ENCODE measurements around the gene SMIM10.
"Not testable (repeated sequence)": the region's sequence is repeated elsewhere in the genome, so short reads cannot be mapped to it uniquely, and the experiment has no call there.

Gene SMIM10

DNA sequence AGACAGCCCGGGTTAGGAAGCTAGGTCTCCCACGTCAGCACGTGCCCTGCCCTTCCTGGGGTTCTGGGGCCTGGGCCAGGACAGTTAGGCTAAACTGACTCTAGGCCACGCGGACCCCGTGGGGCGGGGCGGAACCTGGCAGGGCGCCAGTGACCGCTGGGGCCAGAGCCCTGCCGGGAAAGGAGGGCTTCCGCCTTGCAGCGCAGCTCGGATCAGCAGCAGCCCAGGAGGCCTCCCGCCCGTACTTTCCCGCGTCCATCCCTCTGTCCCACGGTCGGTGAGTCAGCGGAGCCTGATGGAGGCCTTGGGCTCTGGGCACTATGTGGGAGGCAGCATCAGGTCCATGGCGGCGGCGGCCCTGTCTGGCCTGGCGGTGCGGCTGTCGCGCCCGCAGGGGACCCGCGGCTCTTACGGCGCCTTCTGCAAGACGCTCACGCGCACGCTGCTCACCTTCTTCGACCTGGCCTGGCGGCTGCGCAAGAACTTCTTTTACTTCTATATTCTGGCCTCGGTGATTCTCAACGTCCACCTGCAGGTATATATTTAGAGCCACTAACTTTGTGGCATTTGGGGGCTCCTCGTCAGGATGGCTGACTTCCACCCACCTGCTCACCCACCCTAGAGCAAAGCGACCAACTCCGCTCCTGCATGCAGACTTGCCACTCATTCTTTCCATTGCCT lies at the start of gene SMIM10:
Gene SMIM10 (plus strand): TSS at position 191 of the 681 bp plus-strand sequence. CDS start 105 bp downstream, at position 296.
- no peak for DNase-seq

- not testable (repeated sequence) for DNase-seq
These were observed 44.4 kb upstream of the SMIM10 start for GRCh38 chrX:134946364-134946763.

DNA sequence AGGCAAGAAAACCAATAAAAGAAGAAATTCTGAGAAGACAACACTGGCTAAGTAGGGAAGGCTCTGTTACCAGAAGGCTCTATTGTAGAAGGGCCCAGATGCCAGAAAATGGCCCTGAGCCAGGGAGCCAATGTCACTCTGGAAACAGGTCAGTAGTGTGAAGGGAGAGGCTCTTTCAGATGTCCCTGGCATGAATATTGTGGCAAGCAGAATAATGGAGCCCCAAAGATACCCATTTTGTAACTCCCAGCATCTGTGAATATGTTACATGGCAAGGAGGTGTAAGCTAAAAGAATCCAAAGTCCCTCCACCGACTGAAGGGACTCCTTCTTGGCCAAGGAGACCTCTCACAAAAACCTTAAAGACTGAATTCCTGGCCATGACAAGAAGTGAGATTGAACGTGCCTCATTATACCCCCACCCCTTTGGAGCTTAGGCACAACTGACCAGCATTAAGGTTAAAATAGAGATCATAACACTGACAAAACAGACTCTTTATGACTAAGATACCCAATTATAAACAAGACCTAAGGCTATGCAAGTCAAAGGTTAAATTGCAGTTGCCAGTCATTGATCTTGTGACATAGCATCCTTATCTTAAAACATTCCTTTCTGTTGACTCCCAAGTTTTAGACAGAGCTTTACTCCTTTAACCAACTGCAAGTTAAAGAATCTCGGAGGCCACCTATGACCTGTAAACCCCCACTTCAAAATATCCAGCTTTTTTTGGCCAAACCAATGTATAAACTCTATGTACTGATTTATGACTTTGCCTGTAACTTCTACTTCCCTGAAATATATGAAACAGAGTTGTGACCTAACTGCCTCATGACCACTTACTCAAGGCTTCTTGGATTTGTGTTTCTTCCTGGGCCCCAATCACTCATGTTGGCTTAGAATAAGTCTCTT lies 42.2 kb upstream of the SMIM10 start:
- DNase-seq = no peak

GRCh38 chrX:134949271-134949670 lies 41.5 kb upstream of the SMIM10 start:
- no peak for DNase-seq

- DNase-seq = no peak
These were observed 33.0 kb upstream of the SMIM10 start for GRCh38 chrX:134957836-134958235.

DNA sequence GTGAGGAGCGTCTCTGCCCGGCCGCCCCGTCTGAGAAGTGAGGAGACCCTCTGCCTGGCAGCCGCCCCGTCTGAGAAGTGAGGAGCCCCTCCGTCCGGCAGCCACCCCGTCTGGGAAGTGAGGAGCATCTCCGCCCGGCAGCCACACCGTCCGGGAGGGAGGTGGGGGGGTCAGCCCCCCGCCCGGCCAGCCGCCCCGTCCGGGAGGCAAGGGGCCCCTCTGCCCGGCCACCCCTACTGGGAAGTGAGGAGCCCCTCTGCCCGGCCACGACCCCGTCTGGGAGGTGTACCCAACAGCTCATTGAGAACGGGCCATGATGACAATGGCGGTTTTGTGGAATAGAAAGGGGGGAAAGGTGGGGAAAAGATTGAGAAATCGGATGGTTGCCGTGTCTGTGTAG lies 30.4 kb upstream of the SMIM10 start:
- not testable (repeated sequence) for DNase-seq

DNA sequence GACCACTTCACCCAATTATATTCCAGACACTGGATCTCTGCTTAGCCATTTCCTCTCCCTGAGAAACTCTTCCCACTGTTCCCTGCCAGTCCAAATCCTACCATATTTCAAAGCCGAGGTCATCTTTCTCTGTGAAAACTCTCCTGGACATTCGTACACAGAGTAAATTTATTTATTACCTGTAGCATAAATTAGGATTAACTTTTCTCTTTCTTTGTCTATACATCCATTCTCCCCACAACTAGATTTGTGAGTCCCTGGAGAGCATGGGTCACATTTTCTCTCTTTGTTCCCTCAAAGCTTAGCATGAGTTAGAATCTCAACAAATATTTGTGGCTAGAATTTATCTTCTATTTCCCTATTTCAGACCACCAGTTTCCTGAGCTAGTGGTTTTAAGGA lies 27.8 kb upstream of the SMIM10 start:
- no peak for DNase-seq

DNA sequence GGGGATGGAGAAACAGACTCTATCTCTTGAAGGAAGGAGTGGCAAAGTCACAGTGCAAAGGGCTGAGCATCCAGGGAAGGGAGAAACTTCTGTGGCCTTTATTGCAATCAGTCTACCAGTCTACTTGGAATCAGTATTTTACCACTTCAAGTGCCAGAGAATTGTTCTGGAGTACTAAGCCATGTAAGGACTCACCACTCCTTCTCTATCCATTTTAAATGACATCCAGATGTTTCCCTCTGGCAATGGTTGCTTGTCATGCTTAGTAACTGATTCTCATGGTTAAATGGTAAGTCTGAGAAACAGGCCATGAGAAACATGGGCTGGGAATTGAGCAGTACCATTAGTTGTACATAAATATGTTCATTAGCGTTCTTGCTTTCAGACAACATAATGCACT lies 21.1 kb upstream of the SMIM10 start:
- no peak for DNase-seq

GRCh38 chrX:134971926-134972325 lies 18.9 kb upstream of the SMIM10 start:
- no peak for DNase-seq

DNA sequence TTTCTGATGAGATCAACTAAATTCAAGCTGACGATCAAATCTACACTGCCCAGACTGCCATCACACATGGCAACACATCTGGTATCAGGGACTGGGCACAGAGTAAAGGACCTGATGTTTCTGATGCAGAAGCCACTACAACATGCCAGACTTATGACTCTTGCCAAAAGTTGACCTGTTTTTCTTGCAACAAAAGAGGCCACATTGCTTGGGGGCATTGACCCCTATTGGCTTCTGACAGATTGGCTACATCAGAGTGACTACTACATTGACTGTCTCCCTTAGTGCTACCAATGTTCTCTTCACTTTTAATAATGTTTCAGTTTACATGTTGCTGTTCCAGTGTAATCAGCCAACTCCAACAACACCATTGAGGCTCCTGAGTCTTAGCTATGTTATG lies 15.3 kb upstream of the SMIM10 start:
- DNase-seq = no peak

GRCh38 chrX:134981910-134982309 lies 8.9 kb upstream of the SMIM10 start:
- no peak for DNase-seq

DNA sequence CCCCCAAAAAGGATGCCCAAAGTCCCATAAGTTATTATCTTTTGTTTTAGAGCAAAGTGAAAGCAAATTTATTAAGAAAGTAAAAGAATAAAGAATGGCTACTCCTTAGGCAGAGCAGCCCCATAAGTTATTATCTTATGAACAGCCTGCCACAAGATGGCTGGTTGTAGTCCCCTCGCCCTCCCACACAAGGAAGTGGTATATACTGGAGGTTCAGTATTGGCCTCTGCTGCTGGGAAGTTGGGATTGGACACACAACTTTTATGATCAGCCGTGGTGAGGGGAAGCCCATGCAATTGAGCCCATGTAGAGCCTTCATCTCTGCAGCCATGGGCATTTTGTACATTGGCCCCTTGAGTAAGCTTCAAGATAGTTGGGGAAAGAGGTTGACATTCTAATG lies 8.0 kb upstream of the SMIM10 start:
- DNase-seq = no peak

DNA sequence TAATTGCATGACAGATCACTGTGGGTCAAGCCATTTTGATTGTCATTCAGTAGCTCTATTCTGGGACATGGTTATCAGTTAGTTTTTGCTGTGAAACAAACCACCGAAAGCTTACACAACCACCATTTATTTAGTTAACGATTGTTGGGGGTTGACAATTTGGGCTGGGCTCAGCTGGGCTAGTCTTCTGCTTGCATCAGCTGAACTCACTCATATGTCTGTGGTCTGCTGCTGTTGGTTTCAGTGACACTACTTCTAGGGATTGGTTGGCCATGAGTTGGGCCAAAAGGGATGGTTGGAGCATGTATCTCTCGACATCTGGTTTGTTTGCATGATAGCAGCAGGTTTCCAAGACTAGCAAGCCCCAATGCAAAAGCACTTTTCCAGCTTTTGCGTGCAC lies 5.3 kb upstream of the SMIM10 start:
- no peak for DNase-seq

GRCh38 chrX:134990475-134990800 lies 353 bp upstream of the SMIM10 start:
- DNase-seq = no peak

DNA sequence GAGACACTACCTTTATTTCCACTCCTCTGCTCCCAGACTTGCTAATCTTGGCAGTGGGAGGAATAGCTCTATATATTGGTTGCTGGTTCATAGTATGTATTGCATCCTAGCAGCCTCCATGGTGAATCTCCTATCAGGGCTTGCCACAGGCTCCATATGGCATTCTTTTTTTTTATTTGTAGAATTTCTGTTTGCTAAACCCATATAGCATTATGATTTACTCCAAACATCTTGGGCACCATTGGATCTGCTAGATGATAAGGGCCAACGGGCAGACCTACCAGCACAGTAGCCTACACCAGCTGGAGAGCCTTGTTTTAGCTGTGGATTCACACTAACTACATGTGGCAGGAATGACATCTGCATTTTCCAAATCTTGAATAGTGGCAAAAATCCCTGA lies 6.9 kb downstream of the SMIM10 start:
- no peak for DNase-seq

DNA sequence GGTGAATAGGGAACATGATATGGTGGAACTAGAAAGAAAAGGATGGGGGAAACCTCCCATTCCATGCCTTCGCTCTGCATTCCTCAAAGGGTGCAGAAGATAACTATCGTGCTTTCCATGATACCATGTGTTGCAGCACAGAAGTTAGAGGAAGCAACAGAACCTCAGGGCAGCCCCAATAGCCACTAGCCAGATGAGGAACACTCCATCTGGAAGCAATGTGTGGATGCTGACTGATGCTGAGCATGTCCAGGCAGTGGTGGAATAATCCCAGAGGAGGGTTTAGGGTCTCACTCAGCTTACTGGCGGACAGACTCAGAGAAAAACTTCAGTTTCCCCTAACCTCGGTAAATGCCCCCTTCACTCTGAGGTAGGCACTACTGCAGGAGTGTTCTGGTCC lies 7.5 kb downstream of the SMIM10 start:
- DNase-seq = no peak

GRCh38 chrX:134999469-134999868 lies 8.7 kb downstream of the SMIM10 start:
- no peak for DNase-seq

DNA sequence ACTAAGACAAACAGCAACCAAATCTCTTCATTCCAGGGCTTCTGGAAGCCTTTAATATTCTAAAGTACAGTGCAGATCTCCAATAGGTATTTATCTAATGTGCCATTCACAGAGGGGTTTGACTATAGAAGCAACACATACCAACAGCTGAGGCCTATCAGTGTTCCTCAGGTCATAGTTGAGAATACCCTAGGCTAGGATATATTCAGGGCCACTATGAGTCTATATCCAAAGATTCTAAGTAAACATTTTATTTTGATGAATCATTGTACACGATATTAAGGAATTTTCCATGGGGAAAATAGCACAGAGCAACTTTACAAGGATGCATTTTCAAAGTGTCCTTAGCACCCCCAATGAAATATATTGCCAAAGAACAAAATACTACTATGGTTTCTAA lies 9.7 kb downstream of the SMIM10 start:
- no peak for DNase-seq

DNA sequence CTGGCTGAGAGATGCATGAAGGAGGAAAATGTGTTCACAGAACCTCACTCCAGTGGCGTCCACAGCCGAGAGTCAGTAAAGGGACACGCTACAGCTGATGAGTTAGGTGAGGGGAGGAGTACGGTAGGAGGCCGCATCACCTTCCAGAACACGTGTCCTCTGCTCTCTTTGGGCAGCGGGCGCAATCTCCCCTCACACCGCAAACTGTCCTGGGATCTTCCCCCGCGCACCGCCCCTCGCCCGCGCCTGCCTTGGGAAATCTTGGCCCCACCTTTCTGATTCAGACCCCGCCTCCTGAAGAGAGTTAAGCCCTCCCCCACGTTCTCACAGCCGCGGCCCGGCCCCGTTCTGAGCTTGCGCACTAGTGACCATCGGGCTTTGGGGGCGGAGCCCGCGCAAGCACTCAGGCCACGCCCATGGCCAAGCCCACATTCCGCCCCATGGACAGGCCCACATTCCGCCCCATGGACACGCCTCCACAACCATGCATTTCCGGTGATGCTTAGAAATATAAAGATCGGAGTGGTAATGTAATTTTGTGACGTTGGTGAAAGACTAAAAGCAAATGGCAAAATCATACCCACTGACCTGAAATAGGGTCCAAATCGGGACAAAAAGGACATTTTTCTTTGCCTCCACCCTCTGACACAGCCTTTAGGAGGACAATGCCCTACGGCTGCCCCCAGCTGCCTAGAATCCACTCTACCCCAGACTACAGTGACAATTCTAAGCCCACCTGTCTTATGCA lies 13.3 kb downstream of the SMIM10 start:
- DNase-seq = peak; percentile 19 to 68

DNA sequence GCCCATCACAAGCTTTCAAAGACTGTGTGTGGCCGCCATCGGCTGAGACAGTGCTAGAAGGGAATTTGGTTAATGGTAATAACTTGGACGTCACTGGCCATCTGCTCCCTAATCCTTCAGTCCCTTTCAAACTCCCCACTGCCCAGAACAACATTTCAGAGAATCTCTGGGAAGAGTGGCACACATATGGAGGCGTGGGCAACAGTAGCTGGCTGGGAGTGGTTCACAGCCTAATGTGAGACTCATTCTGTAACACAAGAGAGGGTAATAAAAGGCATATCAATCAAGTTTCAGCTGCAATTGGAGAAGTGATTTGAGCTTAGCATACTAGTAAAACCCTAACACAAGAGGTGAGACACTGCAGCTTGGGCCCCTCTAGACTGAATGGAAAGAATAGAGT lies 15.4 kb downstream of the SMIM10 start:
- no peak for DNase-seq

DNA sequence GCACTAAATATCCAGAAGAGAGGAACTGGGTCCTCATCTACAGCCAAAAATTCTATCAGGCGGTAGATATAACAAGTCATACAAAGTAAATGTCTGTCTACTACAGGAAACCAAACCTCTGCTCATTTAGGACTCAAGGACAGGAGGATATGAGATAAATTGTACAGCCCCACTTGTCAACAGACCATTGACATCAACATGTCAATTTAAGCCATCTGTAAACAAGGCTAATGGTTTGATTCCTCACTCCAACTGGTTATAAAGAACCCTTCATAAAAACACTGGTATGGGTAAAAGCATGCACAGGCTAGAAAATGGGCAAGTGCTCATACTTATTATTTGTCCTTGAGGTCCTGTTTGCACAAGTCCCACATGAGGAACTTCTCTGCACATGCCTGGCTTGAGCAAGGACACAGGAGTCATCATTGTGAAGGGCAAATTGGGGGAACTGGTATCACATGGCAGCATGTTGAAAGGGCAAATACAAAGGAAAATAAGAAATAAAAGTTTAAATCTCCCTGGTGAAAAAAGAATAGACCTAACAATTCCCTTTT lies 18.3 kb downstream of the SMIM10 start:
- DNase-seq = peak in 1 of 2 experiments; percentile 11

GRCh38 chrX:135009838-135010237 lies 19.0 kb downstream of the SMIM10 start:
- no peak for DNase-seq

DNA sequence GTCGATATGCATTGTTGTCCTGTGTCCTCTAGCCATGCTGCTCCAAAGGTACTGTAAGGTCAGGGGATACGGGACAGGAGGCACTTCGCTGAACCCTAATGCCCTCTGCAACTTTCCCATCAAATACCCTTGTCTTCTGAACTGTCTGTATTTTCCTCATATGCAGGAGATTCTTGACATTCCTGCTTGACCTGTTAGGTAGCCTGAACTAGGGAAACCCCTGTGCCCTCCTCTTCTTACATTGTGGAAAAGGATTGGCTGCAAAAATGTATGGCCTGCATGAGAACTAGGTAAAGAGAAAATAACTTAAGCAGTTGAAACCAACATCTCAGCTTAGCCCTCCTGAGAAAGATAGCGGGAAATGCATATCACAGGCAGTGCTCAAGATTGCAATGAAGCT lies 20.1 kb downstream of the SMIM10 start:
- DNase-seq = no peak

Measured in NCI-H187 (cell line).